Effector memory CD8-positive, alpha-beta T cell (primary cell): ENCODE data around the gene TRMT61A.

Experiments
- ATAC-seq: fragments of 150-1000 bp; cut with Tn5 transposase; replicated peaks from 2 replicates; pipeline ENCODE4 v1.10.0; 2021; ENCODE audit warnings: mild to moderate bottlenecking, moderate library complexity
- DNase-seq, 3 experiments: peaks; one replicate each; pipeline ENCODE4 v3.0.0; 2021
- H3K27ac Mint-ChIP-seq, 2 donors: one replicate each; pipeline ENCODE4 v1.8.0; 2022; ENCODE audit warnings: mild to moderate bottlenecking in 2 of 2, mixed read lengths in 2 of 2, moderate library complexity in 2 of 2
- H3K27me3 Mint-ChIP-seq, 2 donors: one replicate each; pipeline ENCODE4 v1.8.0; 2022; ENCODE audit warnings: mixed read lengths in 2 of 2
- H3K36me3 Mint-ChIP-seq: one replicate; pipeline ENCODE4 v1.8.0; 2022; ENCODE audit warnings: mild to moderate bottlenecking, moderate library complexity, mixed read lengths; ENCODE audit not compliant: insufficient read depth
- H3K4me1 Mint-ChIP-seq, 2 donors: one replicate each; pipeline ENCODE4 v1.8.0; 2022; ENCODE audit warnings: low read depth in 2 of 2, mixed read lengths in 2 of 2
- H3K4me3 Mint-ChIP-seq, 2 donors: one replicate each; pipeline ENCODE4 v1.8.0; 2022; ENCODE audit warnings: mild to moderate bottlenecking in 2 of 2, mixed read lengths in 2 of 2, moderate library complexity in 2 of 2
- H3K9me3 Mint-ChIP-seq, 2 donors: one replicate each; pipeline ENCODE4 v1.8.0; 2022; ENCODE audit warnings: mixed read lengths in 2 of 2
- total RNA-seq, 9 experiments: gene quantifications; one replicate each; lab custom pipeline; 2026; lab: John Stamatoyannopoulos, UW

The TRMT61A gene
- 6.0 to 82.2 (median 21.8) reads per million in 9 experiments for total RNA-seq

DNA sequence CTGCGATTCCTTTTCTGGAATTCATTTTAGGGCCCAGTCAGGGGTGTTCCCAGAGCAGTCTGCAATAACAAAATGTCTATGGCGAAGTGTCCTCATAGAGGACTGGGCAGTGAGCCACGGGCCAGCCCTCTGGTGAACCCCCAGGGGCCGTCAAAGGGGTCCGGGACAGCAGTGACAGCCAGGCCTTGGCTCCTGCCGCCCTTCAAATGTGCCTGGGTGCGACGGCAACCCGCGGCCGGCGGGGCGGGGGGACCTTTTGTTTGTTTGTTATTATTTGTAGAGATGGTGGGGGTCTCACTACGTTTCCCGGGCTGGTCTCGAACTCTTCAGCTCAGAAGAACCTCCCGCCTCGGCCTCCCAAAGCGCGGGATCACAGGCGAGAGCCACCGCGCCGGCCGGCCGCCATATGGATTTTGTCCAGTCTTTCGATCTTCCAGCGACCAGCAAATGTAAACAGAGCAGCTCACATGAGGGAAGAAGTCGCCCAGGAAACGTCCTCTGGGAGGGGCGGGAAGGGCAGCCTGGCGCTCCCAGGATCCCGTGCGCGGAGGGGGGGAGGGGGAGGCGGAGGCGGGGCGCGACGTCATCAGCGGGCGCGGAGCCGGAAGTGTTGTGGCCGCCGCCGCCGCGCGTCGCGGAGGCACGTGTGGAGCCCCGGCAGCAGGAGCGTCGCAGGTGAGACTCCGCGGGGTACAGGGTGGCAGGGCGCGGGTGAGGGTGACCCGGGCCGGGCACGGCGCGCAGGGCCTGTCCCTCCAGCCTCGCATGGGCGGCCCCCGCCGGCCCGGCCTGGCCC lies at the start of gene TRMT61A:
Gene TRMT61A (plus strand): TSS at position 610 of the 796 bp plus-strand sequence. CDS start 783 bp downstream, outside the sequence.
- H3K4me3 Mint-ChIP-seq: peak within 1 kb of the TSS; percentile 91 to 94
- H3K4me1 Mint-ChIP-seq: peaks cover 13 to 34% of the 10 kb centered on the region in 2 donors
- peak; percentile 62 to 67 (median 63) for DNase-seq
- peak within 1 kb of the TSS; percentile 93 to 96 for H3K27ac Mint-ChIP-seq
- H3K36me3 Mint-ChIP-seq: peaks cover 29% of the 10 kb centered on the region
- peak; percentile 95 for ATAC-seq
- no peaks in the 10 kb centered on the region for H3K9me3 Mint-ChIP-seq
- H3K27me3 Mint-ChIP-seq: no peaks in the 10 kb centered on the region

DNA sequence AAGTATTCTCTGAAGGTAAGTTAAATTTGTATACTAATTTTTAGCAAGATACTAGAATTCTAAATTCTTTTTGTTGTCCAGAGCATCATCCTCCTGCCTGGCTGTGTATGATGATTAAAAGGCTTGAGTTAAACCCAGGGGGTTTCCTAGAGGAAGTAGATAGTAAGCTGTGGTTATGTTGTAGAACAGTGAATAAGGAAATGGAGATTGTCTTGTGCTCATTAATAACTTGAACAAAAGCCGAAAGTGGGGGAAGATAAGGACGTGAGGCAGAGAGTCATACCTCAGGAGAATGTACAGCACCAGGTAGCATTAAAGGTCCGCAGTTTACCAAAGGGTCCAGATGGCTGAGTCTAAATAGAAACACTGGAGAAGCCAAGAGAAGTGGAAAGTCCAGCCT lies 48.4 kb upstream of the TRMT61A start:
- Mint-ChIP-seq H3K9me3 (no peaks in the 10 kb centered on the region), H3K36me3 (peaks cover 88% of the 10 kb centered on the region), H3K4me3 (no peak overlapping the region), H3K4me1 (peaks cover 0 to 3% of the 10 kb centered on the region in 2 donors), H3K27ac (peak overlapping the region; percentile 11 to 47), H3K27me3 (no peaks in the 10 kb centered on the region)
- ATAC-seq (peak; percentile 82), DNase-seq (no peak)

DNA sequence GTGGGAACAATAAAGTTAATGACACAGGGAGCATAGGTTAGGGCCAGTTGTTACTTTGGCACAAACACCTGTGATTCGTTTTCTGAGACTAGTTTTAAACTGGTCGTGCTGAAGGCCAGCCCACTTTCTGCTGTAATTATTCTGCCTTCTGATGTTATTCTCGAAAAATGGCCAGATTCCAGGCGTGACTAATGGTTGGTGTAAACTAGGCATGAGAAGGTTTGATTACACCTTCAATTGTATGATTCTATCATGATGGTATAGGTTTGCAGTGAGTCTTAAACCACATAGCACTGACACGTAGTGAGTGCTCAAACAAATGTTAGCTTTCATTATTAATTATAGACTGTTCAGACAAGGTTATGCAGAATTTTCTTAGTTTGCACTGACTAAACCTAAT lies 45.4 kb upstream of the TRMT61A start:
- H3K4me3 Mint-ChIP-seq: no peak overlapping the region
- H3K36me3 Mint-ChIP-seq: peaks cover 75% of the 10 kb centered on the region
- ATAC-seq (no peak), DNase-seq (no peak)
- peaks cover 0 to 3% of the 10 kb centered on the region in 2 donors for H3K4me1 Mint-ChIP-seq
- H3K9me3 Mint-ChIP-seq: no peaks in the 10 kb centered on the region
- H3K27me3 Mint-ChIP-seq: no peaks in the 10 kb centered on the region
- no peak overlapping the region for H3K27ac Mint-ChIP-seq

DNA sequence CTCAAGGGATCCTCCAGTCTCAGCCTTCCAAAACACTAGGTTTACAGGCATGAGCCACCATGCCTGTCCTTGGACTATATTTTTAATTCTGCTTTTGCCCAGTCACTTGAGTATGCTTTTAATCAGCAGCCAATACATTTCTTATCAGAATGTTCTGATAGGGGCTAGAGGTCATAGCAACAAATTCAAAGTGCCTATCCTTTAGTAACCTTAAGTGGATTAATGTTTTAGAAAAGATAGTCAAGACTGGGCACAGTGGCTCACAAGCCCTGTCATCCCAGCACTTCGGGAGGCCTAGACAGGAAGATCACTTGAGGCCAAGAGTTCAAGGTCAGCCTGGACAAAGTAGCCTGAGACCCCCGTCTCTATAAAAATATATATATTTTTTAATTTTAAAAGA lies 43.5 kb upstream of the TRMT61A start:
- H3K9me3 Mint-ChIP-seq: no peaks in the 10 kb centered on the region
- peaks cover 70% of the 10 kb centered on the region for H3K36me3 Mint-ChIP-seq
- H3K27ac Mint-ChIP-seq: peak overlapping the region; percentile 12 to 54
- peaks cover 3 to 6% of the 10 kb centered on the region in 2 donors for H3K4me1 Mint-ChIP-seq
- DNase-seq: no peak
- no peaks in the 10 kb centered on the region for H3K27me3 Mint-ChIP-seq
- H3K4me3 Mint-ChIP-seq: no peak overlapping the region
- ATAC-seq: no peak

DNA sequence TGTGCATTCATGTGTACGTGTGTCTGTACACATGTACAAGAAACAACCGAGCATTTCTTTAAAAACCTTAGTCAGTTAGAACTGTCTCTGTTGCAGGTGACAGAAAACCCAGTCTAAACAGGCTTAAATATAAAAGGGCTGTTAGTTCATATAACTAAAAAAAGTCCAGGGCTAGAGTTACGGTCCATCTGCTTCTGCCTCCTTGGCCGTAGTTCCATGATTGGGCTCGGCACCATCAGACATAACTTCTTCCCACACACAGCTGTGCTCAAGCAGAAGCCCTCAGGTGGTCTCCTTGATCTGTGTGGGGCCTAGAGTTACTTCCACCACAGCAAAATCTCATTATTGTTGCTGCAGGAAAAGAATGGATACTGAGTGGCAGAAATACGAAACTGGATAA lies 40.9 kb upstream of the TRMT61A start:
- Mint-ChIP-seq H3K4me3 (no peak overlapping the region), H3K27ac (no peak overlapping the region), H3K27me3 (no peaks in the 10 kb centered on the region), H3K36me3 (peaks cover 64% of the 10 kb centered on the region), H3K9me3 (no peaks in the 10 kb centered on the region), H3K4me1 (peaks cover 0 to 6% of the 10 kb centered on the region in 2 donors)
- no peak for DNase-seq
- ATAC-seq: no peak

DNA sequence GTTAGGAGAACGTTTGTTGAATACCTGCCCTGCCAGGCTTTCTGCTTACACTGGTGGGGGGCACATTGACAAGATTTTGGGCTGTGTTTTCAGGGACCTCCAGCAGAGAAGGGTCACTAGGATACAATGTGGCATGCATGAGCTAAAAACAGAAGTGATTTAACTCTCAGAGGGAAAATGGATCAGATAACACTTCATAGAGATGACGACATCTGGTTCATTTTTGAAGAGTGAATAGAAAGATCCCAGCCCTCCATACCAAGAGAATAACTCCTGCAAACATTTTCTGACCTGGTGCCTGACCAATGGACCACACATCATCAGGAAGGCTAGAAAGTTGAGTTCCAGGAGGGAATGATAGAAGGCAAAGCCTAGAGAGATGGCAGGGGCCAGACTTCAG lies 40.0 kb upstream of the TRMT61A start:
- Mint-ChIP-seq H3K4me1 (peaks cover 0 to 6% of the 10 kb centered on the region in 2 donors), H3K27ac (peak overlapping the region; percentile 2 to 76), H3K36me3 (peaks cover 67% of the 10 kb centered on the region), H3K4me3 (no peak overlapping the region), H3K9me3 (no peaks in the 10 kb centered on the region), H3K27me3 (no peaks in the 10 kb centered on the region)
- DNase-seq (no peak), ATAC-seq (no peak)

DNA sequence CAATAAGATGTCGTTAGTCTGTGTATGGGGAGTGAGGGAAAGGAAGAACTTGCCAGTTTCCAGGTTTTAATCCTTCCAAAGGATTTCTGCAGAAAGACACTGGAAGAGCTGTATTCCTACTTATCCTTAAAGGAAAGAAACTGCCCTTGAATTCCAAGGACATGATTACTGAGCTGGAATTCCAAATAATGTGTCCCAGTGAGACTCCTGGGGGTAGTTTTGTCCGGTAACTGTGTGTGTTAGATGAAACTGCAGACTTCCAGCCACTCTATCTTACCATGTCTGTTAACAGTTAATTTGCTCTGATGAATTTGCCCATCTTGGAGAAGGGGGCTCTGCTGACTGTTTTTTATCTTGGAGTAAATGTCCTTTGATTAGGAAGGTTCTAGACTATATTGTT lies 39.4 kb upstream of the TRMT61A start:
- Mint-ChIP-seq H3K36me3 (peaks cover 67% of the 10 kb centered on the region), H3K9me3 (no peaks in the 10 kb centered on the region), H3K4me1 (peaks cover 0 to 6% of the 10 kb centered on the region in 2 donors), H3K4me3 (no peak overlapping the region), H3K27ac (peak overlapping the region; percentile 2 to 76), H3K27me3 (no peaks in the 10 kb centered on the region)
- no peak for ATAC-seq
- DNase-seq: no peak

DNA sequence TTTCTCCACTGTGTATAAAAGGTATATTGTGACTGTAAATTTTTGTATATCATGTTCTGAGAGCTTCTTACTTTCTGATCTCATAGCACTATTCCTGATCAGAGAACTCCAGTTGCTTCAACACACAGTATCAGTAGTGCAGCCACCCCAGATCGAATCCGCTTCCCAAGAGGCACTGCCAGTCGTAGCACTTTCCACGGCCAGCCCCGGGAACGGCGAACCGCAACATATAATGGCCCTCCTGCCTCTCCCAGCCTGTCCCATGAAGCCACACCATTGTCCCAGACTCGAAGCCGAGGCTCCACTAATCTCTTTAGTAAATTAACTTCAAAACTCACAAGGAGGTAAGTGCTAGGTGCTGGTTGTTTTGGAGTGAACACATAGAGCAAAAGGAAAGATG lies 37.3 kb upstream of the TRMT61A start:
- H3K9me3 Mint-ChIP-seq: no peaks in the 10 kb centered on the region
- peak overlapping the region in 1 of 2 donors; percentile 78 for H3K27ac Mint-ChIP-seq
- ATAC-seq (no peak), DNase-seq (no peak)
- H3K27me3 Mint-ChIP-seq: no peaks in the 10 kb centered on the region
- H3K36me3 Mint-ChIP-seq: peaks cover 69% of the 10 kb centered on the region
- H3K4me1 Mint-ChIP-seq: peaks cover 0 to 6% of the 10 kb centered on the region in 2 donors
- H3K4me3 Mint-ChIP-seq: no peak overlapping the region

DNA sequence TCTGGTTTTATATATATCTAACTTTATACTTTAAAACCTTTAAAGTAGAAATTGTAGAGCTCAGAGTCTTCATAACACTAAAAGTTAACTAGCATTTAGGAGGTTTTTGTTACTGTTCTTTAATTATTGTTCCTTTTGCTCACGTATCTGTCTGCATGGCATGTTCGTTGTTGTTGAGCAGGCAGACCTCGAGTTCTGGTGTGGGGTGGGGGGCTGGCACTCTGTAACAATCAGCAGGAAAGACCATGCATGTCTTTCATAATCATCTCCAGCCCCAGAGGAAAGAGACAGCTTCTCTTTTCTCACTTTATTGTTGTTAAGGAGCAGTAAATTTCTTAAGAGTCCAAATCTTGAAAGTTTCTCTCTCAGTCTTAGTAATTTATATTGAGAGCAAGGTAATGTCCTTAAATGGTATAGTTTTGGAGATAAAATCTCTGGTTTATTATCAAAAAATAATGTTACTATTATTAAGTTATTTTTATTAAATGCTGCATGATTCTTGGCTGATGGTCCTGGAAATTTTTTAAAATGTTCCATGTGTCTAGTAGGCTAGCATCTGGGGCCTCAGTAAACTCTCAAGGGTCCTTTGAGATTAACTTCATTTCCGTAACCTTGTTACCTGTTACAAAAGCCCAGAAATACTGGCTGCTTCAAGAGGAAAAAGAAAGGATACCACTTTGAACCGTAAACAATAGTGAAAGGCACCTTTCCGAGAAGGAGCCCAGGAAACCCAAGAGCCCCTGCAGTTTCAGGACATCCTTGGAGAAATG lies 36.7 kb upstream of the TRMT61A start:
- DNase-seq (no peak), ATAC-seq (no peak)
- H3K4me1 Mint-ChIP-seq: peaks cover 0 to 6% of the 10 kb centered on the region in 2 donors
- H3K9me3 Mint-ChIP-seq: no peaks in the 10 kb centered on the region
- H3K36me3 Mint-ChIP-seq: peaks cover 73% of the 10 kb centered on the region
- H3K27ac Mint-ChIP-seq: no peak overlapping the region
- H3K4me3 Mint-ChIP-seq: no peak overlapping the region
- H3K27me3 Mint-ChIP-seq: no peaks in the 10 kb centered on the region

DNA sequence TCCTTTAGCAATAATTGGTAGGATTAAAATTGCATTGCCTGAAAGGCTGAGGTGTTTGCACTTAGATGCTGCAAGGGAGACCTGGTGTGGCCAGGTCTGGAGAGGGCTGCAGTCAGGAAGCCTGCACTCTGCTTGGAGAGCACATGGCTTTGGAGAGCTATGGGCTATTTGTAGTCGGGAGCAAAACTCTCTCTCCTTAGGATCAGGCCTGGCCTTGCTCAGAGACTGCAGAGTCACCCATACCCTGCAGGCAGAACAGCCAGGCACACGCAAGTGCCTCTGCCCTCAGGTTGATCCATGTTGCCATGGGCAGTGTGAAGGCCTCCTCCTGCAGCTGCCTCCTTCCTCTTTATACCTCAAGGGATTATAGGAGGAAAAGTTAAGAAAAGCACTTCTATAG lies 33.1 kb upstream of the TRMT61A start:
- Mint-ChIP-seq H3K27ac (no peak overlapping the region), H3K27me3 (no peaks in the 10 kb centered on the region), H3K4me3 (no peak overlapping the region), H3K4me1 (peaks cover 9% of the 10 kb centered on the region in 2 donors), H3K36me3 (peaks cover 72% of the 10 kb centered on the region), H3K9me3 (no peaks in the 10 kb centered on the region)
- ATAC-seq: no peak
- no peak for DNase-seq

DNA sequence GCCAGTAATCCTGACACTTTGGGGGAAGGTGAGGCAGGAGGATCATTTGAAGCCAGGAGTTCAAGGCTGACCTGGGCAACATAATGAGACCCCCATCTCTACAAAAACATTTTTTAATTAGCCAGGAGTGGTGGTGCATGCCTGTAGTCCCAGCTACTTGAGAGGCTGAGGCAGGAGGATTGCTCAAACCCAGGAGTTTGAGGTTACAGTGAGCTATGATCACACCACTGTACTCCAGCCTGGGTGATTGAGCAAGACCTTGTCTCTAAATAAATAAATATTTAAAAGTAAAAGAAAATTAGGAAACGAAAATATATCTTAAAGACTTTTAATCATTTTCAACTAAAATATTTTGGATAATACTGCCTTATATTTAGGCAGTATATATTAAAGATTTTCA lies 32.2 kb upstream of the TRMT61A start:
- Mint-ChIP-seq H3K36me3 (peaks cover 73% of the 10 kb centered on the region), H3K4me3 (no peak overlapping the region)
- ATAC-seq: no peak

DNA sequence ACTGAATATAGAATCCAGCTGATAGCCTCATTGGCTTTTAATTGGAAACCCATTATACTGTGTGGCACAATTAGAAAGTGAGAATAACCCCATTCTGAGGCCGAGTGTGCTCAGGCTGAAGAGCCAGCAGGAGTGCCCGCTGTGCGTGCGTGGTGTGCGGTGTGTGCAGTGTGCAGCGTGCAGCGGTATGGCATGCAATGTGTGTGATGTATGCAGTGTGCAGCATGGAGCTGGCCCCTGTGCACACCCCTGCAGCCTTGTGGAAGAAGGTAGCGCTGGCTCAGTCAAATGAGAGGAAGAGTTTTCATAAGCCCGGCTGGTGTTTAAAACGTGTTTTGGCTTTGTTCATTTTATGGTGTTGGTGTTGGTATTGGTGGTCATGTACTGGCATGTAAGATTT lies 29.3 kb upstream of the TRMT61A start:
- no peak for ATAC-seq
- no peak for DNase-seq
- Mint-ChIP-seq H3K9me3 (no peaks in the 10 kb centered on the region), H3K4me3 (no peak overlapping the region), H3K4me1 (peaks cover 9 to 16% of the 10 kb centered on the region in 2 donors), H3K36me3 (peaks cover 75% of the 10 kb centered on the region), H3K27ac (peak overlapping the region; percentile 3 to 62), H3K27me3 (no peaks in the 10 kb centered on the region)

More for the DNA sequence above, 32.2 kb upstream of the TRMT61A start:
- peaks cover 9 to 16% of the 10 kb centered on the region in 2 donors for H3K4me1 Mint-ChIP-seq
- no peak for DNase-seq
- no peaks in the 10 kb centered on the region for H3K9me3 Mint-ChIP-seq
- no peak overlapping the region for H3K27ac Mint-ChIP-seq
- H3K27me3 Mint-ChIP-seq: no peaks in the 10 kb centered on the region

DNA sequence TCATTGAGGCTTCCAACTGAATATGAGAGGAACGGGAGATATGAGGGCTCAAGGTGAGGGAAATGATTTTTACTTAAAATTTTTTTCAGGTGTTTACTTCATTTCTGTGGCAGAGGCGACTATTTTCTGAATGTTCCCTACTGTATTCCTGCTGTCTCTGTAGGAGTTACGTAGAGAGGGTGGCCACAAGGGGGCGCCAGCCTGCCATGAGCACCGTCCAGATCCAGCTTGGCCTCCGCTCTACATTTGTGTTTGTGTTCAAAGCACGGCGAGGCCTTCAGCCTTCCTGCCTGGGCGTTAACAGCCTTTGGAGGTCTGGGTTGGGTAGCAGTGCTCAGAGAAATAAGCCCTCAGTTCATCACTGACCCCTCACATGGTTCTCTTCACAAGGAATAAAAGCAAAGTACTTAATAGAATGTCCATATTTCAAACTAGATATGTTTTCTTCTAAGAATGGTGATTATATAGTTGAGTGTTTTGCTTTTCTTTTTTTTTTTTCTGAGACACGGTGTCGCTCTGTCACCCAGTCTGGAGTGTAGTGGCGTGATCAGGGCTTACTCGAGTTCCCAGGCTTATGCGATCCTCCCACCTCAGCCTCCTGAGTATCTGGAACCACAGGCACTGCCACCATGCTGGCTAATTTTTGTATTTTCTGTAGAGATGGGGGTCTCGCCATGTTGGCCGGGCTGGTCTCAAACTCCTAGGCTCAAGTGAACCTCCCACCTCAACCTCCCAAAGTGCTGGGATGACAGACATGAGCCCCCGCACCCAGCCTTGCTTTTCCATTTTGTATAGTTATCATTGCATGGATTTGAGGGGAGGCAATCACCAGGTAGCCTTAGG lies 28.6 kb upstream of the TRMT61A start:
- peaks cover 75% of the 10 kb centered on the region for H3K36me3 Mint-ChIP-seq
- ATAC-seq (peak; percentile 91), DNase-seq (peak; percentile 71 to 72 (median 71))
- no peaks in the 10 kb centered on the region for H3K9me3 Mint-ChIP-seq
- no peak overlapping the region for H3K4me3 Mint-ChIP-seq
- no peaks in the 10 kb centered on the region for H3K27me3 Mint-ChIP-seq
- peaks cover 13 to 16% of the 10 kb centered on the region in 2 donors for H3K4me1 Mint-ChIP-seq
- peak overlapping the region; percentile 3 to 62 for H3K27ac Mint-ChIP-seq
